Naive thymus-derived CD4-positive, alpha-beta T cell (primary cell): ENCODE results near the gene MEX3A. TPM values are rescaled to one million over a fixed set of nuclear protein-coding genes. Genes with fewer than 3 reads are reported as not detected.

Experiments
- ATAC-seq: fragments of 150-1000 bp; cut with Tn5 transposase; 2 replicates; pipeline ENCODE4 v1.10.0; 2021; ENCODE audit warnings: mild to moderate bottlenecking, moderate library complexity
- CTCF ChIA-PET: fragments of 350-600 bp; sonication (Branson Sonifier 250); formaldehyde crosslinking; loops from one replicate; lab custom pipeline; 2021; ENCODE audit warnings: antibody characterized with exemption; lab: Charles Lee
- POLR2A ChIA-PET: fragments of 350-600 bp; sonication (Branson Sonifier 250); formaldehyde crosslinking; loops from one replicate; lab custom pipeline; 2021; ENCODE audit warnings: antibody characterized with exemption, inconsistent platforms; lab: Charles Lee
- DNase-seq, 9 donors: peaks; one replicate each; pipeline versions ENCODE4 v3.0.0 to v3.0.0-alpha.2; 2020 to 2022; ENCODE audit warnings: mixed read lengths in 1 of 9
- H3K27ac ChIP-seq: one replicate; pipeline ENCODE4 v1.7.0; 2013; ENCODE audit warnings: mild to moderate bottlenecking, low read depth, low read length, moderate library complexity
- H3K27me3 ChIP-seq, 2 donors: one replicate each; pipeline ENCODE4 v1.7.0; 2013; ENCODE audit warnings: low read length in 2 of 2, mild to moderate bottlenecking in 2 of 2, moderate library complexity in 2 of 2; ENCODE audit not compliant: control insufficient read depth in 2 of 2, insufficient read depth in 2 of 2
- H3K36me3 ChIP-seq, 3 experiments: 1 replicate in 2 of 3; 2 replicates in 1 of 3; pipeline ENCODE4 v1.7.0; 2013; ENCODE audit warnings: low read length in 3 of 3, mild to moderate bottlenecking in 3 of 3, moderate library complexity in 1 of 3; ENCODE audit not compliant: insufficient read depth in 3 of 3, control insufficient read depth in 2 of 3
- H3K4me1 ChIP-seq, 2 donors: one replicate each; pipeline ENCODE4 v1.7.0; 2013; ENCODE audit warnings: low read length in 2 of 2, mild to moderate bottlenecking in 2 of 2, moderate library complexity in 1 of 2; ENCODE audit not compliant: control insufficient read depth in 2 of 2, insufficient read depth in 2 of 2
- H3K4me3 ChIP-seq: 2 replicates; pipeline ENCODE4 v1.7.0; 2013; ENCODE audit warnings: mild to moderate bottlenecking, low read length
- H3K9me3 ChIP-seq, 3 experiments: 1 replicate in 2 of 3; 2 replicates in 1 of 3; pipeline ENCODE4 v1.7.0; 2013; ENCODE audit warnings: low read length in 3 of 3; ENCODE audit not compliant: control insufficient read depth in 2 of 3
- H3K27ac Mint-ChIP-seq, 9 donors: one replicate each; pipeline ENCODE4 v1.8.0; 2020 to 2022; ENCODE audit warnings: mixed read lengths in 9 of 9, mild to moderate bottlenecking in 8 of 9, moderate library complexity in 5 of 9, inconsistent platforms in 2 of 9
- H3K27me3 Mint-ChIP-seq, 5 donors: one replicate each; pipeline ENCODE4 v1.8.0; 2021 to 2022; ENCODE audit warnings: mixed read lengths in 5 of 5, mild to moderate bottlenecking in 1 of 5
- H3K36me3 Mint-ChIP-seq, 5 donors: one replicate each; pipeline ENCODE4 v1.8.0; 2020 to 2022; ENCODE audit warnings: mixed read lengths in 5 of 5, mild to moderate bottlenecking in 3 of 5, inconsistent platforms in 1 of 5
- H3K4me1 Mint-ChIP-seq, 7 donors: one replicate each; pipeline ENCODE4 v1.8.0; 2020 to 2022; ENCODE audit warnings: mixed read lengths in 7 of 7, mild to moderate bottlenecking in 3 of 7, inconsistent platforms in 1 of 7
- H3K4me3 Mint-ChIP-seq, 10 donors: one replicate each; pipeline ENCODE4 v1.8.0; 2020 to 2022; ENCODE audit warnings: mild to moderate bottlenecking in 10 of 10, mixed read lengths in 10 of 10, moderate library complexity in 6 of 10, inconsistent platforms in 2 of 10
- H3K9me3 Mint-ChIP-seq, 11 donors: one replicate each; pipeline ENCODE4 v1.8.0; 2020 to 2022; ENCODE audit warnings: mixed read lengths in 11 of 11, mild to moderate bottlenecking in 4 of 11, inconsistent platforms in 1 of 11, moderate library complexity in 1 of 11
- intact Hi-C, 2 donors: fragments of 100-400 bp; cut with micrococcal nuclease; formaldehyde crosslinking; loops; one replicate each; pipeline ENCODE4 v1.15.1; 2023
- polyA plus RNA-seq, 2 donors: library from polyadenylated mRNA; unstranded; fragments of 300-500 nt; fragmentation: Illumina TruSeq; gene quantifications; one replicate each; pipeline ENCODE4 v1.2.3, GENCODE V29; 2021
- total RNA-seq, 6 experiments: library from RNA in 5 of 6; stranded (reverse) in 5 of 6; gene quantifications; 1 replicate in 5 of 6; 2 replicates in 1 of 6; pipeline ENCODE4 v1.2.3 and lab custom pipeline; 2021 to 2026

Gene MEX3A
- total and polyA plus RNA-seq, 7 experiments from 2014 or later = 0.05 to 0.15 (median 0.13) TPM; not detected in 3

GRCh38 chr1:156067262-156067661 lies 15.0 kb downstream of the MEX3A start:
- Histone ChIP-seq H3K27me3 (no peaks in the 10 kb centered on the region), H3K4me3 (no peak overlapping the region), H3K9me3 (no peaks in the 10 kb centered on the region), H3K4me1 (no peaks in the 10 kb centered on the region), H3K27ac (no peak overlapping the region), H3K36me3 (no peaks in the 10 kb centered on the region)
- intact Hi-C loops = loop anchor here (2.0 to 5.0 kb wide), 2 partner anchors 60 to 132 kb away; partner anchors contain the start of gene KHDC4 (in 1 of the 2)
- Mint-ChIP-seq H3K36me3 (no peaks in the 10 kb centered on the region), H3K27me3 (peaks cover 0 to 12% (median 0%) of the 10 kb centered on the region in 5 donors), H3K9me3 (no peaks in the 10 kb centered on the region), H3K4me3 (no peak overlapping the region), H3K4me1 (peaks cover 0 to 16% (median 5%) of the 10 kb centered on the region in 7 donors), H3K27ac (no peak overlapping the region)
- DNase-seq = no peak
- no peak for ATAC-seq
- POLR2A ChIA-PET = no interaction called here
- CTCF ChIA-PET = no interaction called here

- no peak overlapping the region for H3K27ac Mint-ChIP-seq
- intact Hi-C loops = loop anchor here (1.0 to 5.0 kb wide), 3 partner anchors 59 to 131 kb away; partner anchors contain the start of gene KHDC4 (in 1 of the 2)
- no peak for ATAC-seq
These were observed 16.4 kb downstream of the MEX3A start for GRCh38 chr1:156065871-156066270.

GRCh38 chr1:156065212-156065611 lies 17.1 kb downstream of the MEX3A start:
- POLR2A ChIA-PET = no interaction called here
- Mint-ChIP-seq H3K27ac (no peak overlapping the region), H3K36me3 (no peaks in the 10 kb centered on the region), H3K9me3 (no peaks in the 10 kb centered on the region), H3K4me1 (peaks cover 0 to 16% (median 5%) of the 10 kb centered on the region in 7 donors), H3K27me3 (peaks cover 0 to 3% (median 0%) of the 10 kb centered on the region in 5 donors), H3K4me3 (no peak overlapping the region)
- DNase-seq (no peak), ATAC-seq (no peak)
- H3K4me3 ChIP-seq = no peak overlapping the region
- H3K9me3 ChIP-seq = no peaks in the 10 kb centered on the region
- CTCF ChIA-PET = interaction anchor here (0.8 to 1.5 kb wide), 4 partner anchors 13 to 891 kb away, joined by 3 to 4 read pairs (median 3); no protein-coding TSS in a partner anchor
- no peaks in the 10 kb centered on the region for H3K27me3 ChIP-seq
- H3K36me3 ChIP-seq = no peaks in the 10 kb centered on the region
- intact Hi-C loops = loop anchor here in 1 of 2 donors (5.0 kb wide), 1 partner anchor 58 kb away; no protein-coding TSS in a partner anchor
- no peak overlapping the region for H3K27ac ChIP-seq
- no peaks in the 10 kb centered on the region for H3K4me1 ChIP-seq

More at GRCh38 chr1:156065871-156066270, 16.4 kb downstream of the MEX3A start:
- Mint-ChIP-seq H3K27me3 (peaks cover 0 to 8% (median 0%) of the 10 kb centered on the region in 5 donors), H3K36me3 (no peaks in the 10 kb centered on the region), H3K4me3 (no peak overlapping the region), H3K9me3 (no peaks in the 10 kb centered on the region), H3K4me1 (peaks cover 0 to 16% (median 5%) of the 10 kb centered on the region in 7 donors)
- DNase-seq = no peak
- no peaks in the 10 kb centered on the region for H3K4me1 ChIP-seq
- CTCF ChIA-PET = interaction anchor here (0.8 to 1.5 kb wide), 4 partner anchors 12 to 891 kb away, joined by 3 to 4 read pairs (median 3); no protein-coding TSS in a partner anchor
- no peak overlapping the region for H3K4me3 ChIP-seq
- H3K27ac ChIP-seq = no peak overlapping the region
- H3K9me3 ChIP-seq = no peaks in the 10 kb centered on the region
- H3K27me3 ChIP-seq = no peaks in the 10 kb centered on the region
- no peaks in the 10 kb centered on the region for H3K36me3 ChIP-seq
- POLR2A ChIA-PET = no interaction called here

- intact Hi-C loops = loop anchor here in 1 of 2 donors (5.0 kb wide), 1 partner anchor 57 kb away; no protein-coding TSS in a partner anchor
- H3K4me1 Mint-ChIP-seq = peaks cover 0 to 16% (median 5%) of the 10 kb centered on the region in 7 donors
- ATAC-seq = no peak
- no peak overlapping the region for H3K27ac Mint-ChIP-seq
- no peaks in the 10 kb centered on the region for H3K36me3 ChIP-seq
- CTCF ChIA-PET = interaction anchor here (0.8 to 0.9 kb wide), 2 partner anchors 31 to 127 kb away, joined by 3 read pairs; no protein-coding TSS in a partner anchor
- no peak for DNase-seq
- H3K27me3 Mint-ChIP-seq = peaks cover 0 to 2% (median 0%) of the 10 kb centered on the region in 5 donors
- no peak overlapping the region for H3K4me3 ChIP-seq
- POLR2A ChIA-PET = interaction anchor here (0.6 to 0.7 kb wide), 2 partner anchors 44 to 1745 kb away, joined by 3 read pairs; no protein-coding TSS in a partner anchor
- H3K4me1 ChIP-seq = no peaks in the 10 kb centered on the region
- no peak overlapping the region for H3K4me3 Mint-ChIP-seq
- H3K9me3 ChIP-seq = no peaks in the 10 kb centered on the region
- H3K9me3 Mint-ChIP-seq = no peaks in the 10 kb centered on the region
- H3K36me3 Mint-ChIP-seq = no peaks in the 10 kb centered on the region
- no peak overlapping the region for H3K27ac ChIP-seq
- no peaks in the 10 kb centered on the region for H3K27me3 ChIP-seq
These were observed 17.6 kb downstream of the MEX3A start for GRCh38 chr1:156064615-156065014.

- H3K27me3 Mint-ChIP-seq = peaks cover 0 to 2% (median 0%) of the 10 kb centered on the region in 5 donors
These were observed 18.3 kb downstream of the MEX3A start for GRCh38 chr1:156063997-156064285.

GRCh38 chr1:156062189-156062588 lies 20.1 kb downstream of the MEX3A start:
- Mint-ChIP-seq H3K27ac (no peak overlapping the region), H3K27me3 (no peaks in the 10 kb centered on the region), H3K9me3 (no peaks in the 10 kb centered on the region), H3K4me3 (no peak overlapping the region), H3K36me3 (peaks cover 0 to 4% (median 0%) of the 10 kb centered on the region in 5 donors), H3K4me1 (peaks cover 0 to 20% (median 5%) of the 10 kb centered on the region in 7 donors)
- Histone ChIP-seq H3K4me1 (no peaks in the 10 kb centered on the region), H3K36me3 (peaks cover 0 to 14% (median 0%) of the 10 kb centered on the region in 3 experiments), H3K9me3 (no peaks in the 10 kb centered on the region), H3K27me3 (no peaks in the 10 kb centered on the region), H3K4me3 (no peak overlapping the region), H3K27ac (no peak overlapping the region)
- ATAC-seq = no peak
- POLR2A ChIA-PET = no interaction called here
- intact Hi-C loops = no loop called here
- CTCF ChIA-PET = interaction anchor here (1.0 kb wide), 1 partner anchor 381 kb away, joined by 4 read pairs; no protein-coding TSS in a partner anchor
- no peak for DNase-seq

More at GRCh38 chr1:156063997-156064285, 18.3 kb downstream of the MEX3A start:
- no peak for DNase-seq
- POLR2A ChIA-PET = interaction anchor here (0.7 kb wide), 1 partner anchor 44 kb away, joined by 3 read pairs; no protein-coding TSS in a partner anchor
- Histone ChIP-seq H3K36me3 (peaks cover 0 to 4% (median 0%) of the 10 kb centered on the region in 3 experiments), H3K9me3 (no peaks in the 10 kb centered on the region), H3K27me3 (no peaks in the 10 kb centered on the region), H3K27ac (no peak overlapping the region), H3K4me1 (no peaks in the 10 kb centered on the region), H3K4me3 (no peak overlapping the region)
- intact Hi-C loops = no loop called here
- ATAC-seq = no peak
- Mint-ChIP-seq H3K9me3 (no peaks in the 10 kb centered on the region), H3K4me3 (no peak overlapping the region), H3K27ac (no peak overlapping the region), H3K36me3 (no peaks in the 10 kb centered on the region), H3K4me1 (peaks cover 0 to 16% (median 5%) of the 10 kb centered on the region in 7 donors)
- CTCF ChIA-PET = interaction anchor here (1.6 kb wide), 1 partner anchor 11 kb away, joined by 3 read pairs; no protein-coding TSS in a partner anchor
